Fibroblast of the aortic adventitia (primary cell): Measurements from ENCODE around the gene REV3L. TPM values are rescaled to one million over a fixed set of nuclear protein-coding genes. Genes with fewer than 3 reads are reported as not detected.

ENCODE experiments used
- DNase-seq: peaks from one replicate; pipeline ENCODE4 v3.0.0-alpha.2; 2010; ENCODE audit warnings: low read depth
- H3K4me3 ChIP-seq: 2 replicates; pipeline ENCODE4 v1.5.1; 2011; ENCODE audit warnings: low read depth, mild to moderate bottlenecking, control low read depth, low read length, moderate library complexity
- CTCF ChIP-seq: IDR thresholded peaks from 2 replicates; pipeline ENCODE4 v1.5.1; 2011; ENCODE audit warnings: mild to moderate bottlenecking, low read length, control low read depth, inconsistent platforms; ENCODE audit not compliant: insufficient read depth
- total RNA-seq: library from RNA; depleted of rRNA; stranded (reverse); fragments of >200 nt; gene quantifications from 2 replicates; pipeline ENCODE4 v1.2.3, GENCODE V29; 2012; ENCODE audit warnings: low replicate concordance

REV3L gene
- total RNA-seq, 1 donor, result 77.4 TPM

GRCh38 chr6:111269401-111269970 is 213.5 kb downstream of the REV3L start:
- H3K4me3 ChIP-seq, result no peak overlapping the region
- TF ChIP-seq CTCF, result no peak
- peak; percentile 25 for DNase-seq

- TF ChIP-seq CTCF, result no peak
- no peak overlapping the region for H3K4me3 ChIP-seq
- no peak for DNase-seq
Measured at GRCh38 chr6:111267764-111268333, 215.2 kb downstream of the REV3L start.

GRCh38 chr6:111266276-111266675 is 216.7 kb downstream of the REV3L start:
- DNase-seq, result no peak
- H3K4me3 ChIP-seq, result no peak overlapping the region
- no peak for TF ChIP-seq CTCF

- H3K4me3 ChIP-seq, result no peak overlapping the region
- no peak for TF ChIP-seq CTCF
- DNase-seq, result peak; percentile 55
Measured at GRCh38 chr6:111265842-111266241, 217.2 kb downstream of the REV3L start.

- no peak overlapping the region for H3K4me3 ChIP-seq
- DNase-seq, result peak; percentile 61
- TF ChIP-seq CTCF, result no peak
Measured at GRCh38 chr6:111263837-111264236, 219.2 kb downstream of the REV3L start.

GRCh38 chr6:111260570-111261298 is 222.3 kb downstream of the REV3L start:
- peak overlapping the region; percentile 60 for H3K4me3 ChIP-seq
- DNase-seq, result no peak
- no peak for TF ChIP-seq CTCF
